ENCODE results near the gene NR6A1. TPM values are rescaled to one million over a fixed set of nuclear protein-coding genes. Genes with fewer than 3 reads are reported as not detected.

NR6A1 gene
- total and polyA plus RNA-seq, 2 of the 8 experiments (the other 6 are each of a cell fraction or from before 2014, with no cell fraction given), result 93.2 to 237 TPM

GRCh38 chr9:124499216-124499615 is 271.9 kb downstream of the NR6A1 start:
- FAIRE-seq, result no peak
- Histone ChIP-seq H3K23ac (ENCODE audit: insufficient read length) (no peak overlapping the region), H3K9ac (replicated peaks in 1 of 4; ENCODE audit: extremely low read depth in 1 of 4, low read depth in 3 of 4, low read length in 3 of 4) (no peak overlapping the region), H3K27ac (ENCODE audit: low read depth, low read length) (no peak overlapping the region), H3K23me2 (ENCODE audit: low read depth, low read length) (peaks cover 3% of the 10 kb centered on the region; the same call in 1 of the 2 replicates), H4K5ac (ENCODE audit: insufficient read length, low read depth, low read length) (no peak overlapping the region), H3K4me2 (ENCODE audit: insufficient read depth in 1 of 2, low read depth in 2 of 2, low read length in 2 of 2) (no peak overlapping the region), H4K91ac (replicated peaks; ENCODE audit: insufficient read length, low read length) (no peak overlapping the region), H3K79me1 (ENCODE audit: low read depth, low read length) (no peaks in the 10 kb centered on the region), H3K36me3 (ENCODE audit: control insufficient read depth in 2 of 4, insufficient read depth in 4 of 4, low read length in 3 of 4) (peaks cover 0 to 8% (median 0%) of the 10 kb centered on the region in 4 experiments; a peak in 1 of 8 replicates), H2AFZ (ENCODE audit: low read length) (no peak overlapping the region), H2BK15ac (ENCODE audit: low read length) (no peak overlapping the region), H3K79me2 (ENCODE audit: control insufficient read depth in 1 of 2, insufficient read depth in 2 of 2, low read length in 2 of 2) (no peaks in the 10 kb centered on the region), H2BK5ac (ENCODE audit: low read depth, low read length) (no peak overlapping the region), H2BK20ac (ENCODE audit: low read length) (no peak overlapping the region), H3K4me1 (replicated peaks in 1 of 4; ENCODE audit: control insufficient read depth in 3 of 4, insufficient read depth in 4 of 4, low read length in 3 of 4) (peaks cover 0 to 7% (median 4%) of the 10 kb centered on the region in 4 experiments; a peak in 4 of 7 replicates), H2BK120ac (replicated peaks; ENCODE audit: low read depth, low read length) (no peak overlapping the region), H4K20me1 (replicated peaks in 1 of 2; ENCODE audit: control insufficient read depth in 1 of 2, insufficient read depth in 2 of 2, low read length in 2 of 2) (peaks cover 0 to 2% of the 10 kb centered on the region in 2 experiments), H3K4ac (replicated peaks; ENCODE audit: insufficient read length, low read depth, low read length) (no peak overlapping the region), H2BK12ac (ENCODE audit: low read depth, low read length) (no peak overlapping the region), H3K4me3 (ENCODE audit: extremely low read depth in 1 of 4, insufficient read depth in 2 of 4, low read depth in 3 of 4, low read length in 4 of 4) (no peak overlapping the region), H3K56ac (replicated peaks; ENCODE audit: insufficient read length, low read depth, low read length) (no peak overlapping the region), H3K27me3 (replicated peaks in 1 of 4; ENCODE audit: control insufficient read depth in 3 of 4, extremely low read depth in 1 of 4, insufficient read depth in 3 of 4, low read length in 3 of 4) (peaks cover 22 to 36% (median 34%) of the 10 kb centered on the region in 4 experiments), H4K8ac (ENCODE audit: extremely low read depth, insufficient read depth, low read length) (no peak overlapping the region), H3K18ac (ENCODE audit: extremely low read depth, low read length) (no peak overlapping the region), H3K14ac (ENCODE audit: insufficient read length) (no peak overlapping the region), H3K9me3 (ENCODE audit: insufficient read depth in 2 of 2, low read depth in 1 of 2, low read length in 1 of 2) (no peaks in the 10 kb centered on the region; a peak in 1 of 4 replicates), H2AK5ac (ENCODE audit: low read depth, low read length) (no peak overlapping the region)
- ChIA-PET POLR2A (ENCODE audit: partially characterized antibody) (interaction anchor here (2.2 to 3.6 kb wide), 2 partner anchors 12 to 13 kb away, joined by 5 to 11 read pairs; no protein-coding TSS in a partner anchor), CTCF (ENCODE audit: partially characterized antibody) (interaction anchor here (0.9 to 1.4 kb wide), 5 partner anchors 12 to 214 kb away, joined by 3 to 4 read pairs (median 3); no protein-coding TSS in a partner anchor)
- DNase-seq (ENCODE audit: low read depth in 1 of 2, low spot score in 2 of 2), result no peak
- WGBS, 2 experiments (ENCODE audit: extremely low coverage in 1 of 2, insufficient coverage in 1 of 2, insufficient read length in 1 of 2, insufficient replicate concordance in 2 of 2, low coverage in 1 of 2, low lambda C conversion rate in 2 of 2, missing lambda C conversion rate in 1 of 2), result 78% methylated on average over 3 of the region's 3 CpGs; no CpG with 5 or more reads in 1 of the 2 experiments

All from H1 (cell line).